GM13976 (cell line): Measurements from ENCODE around the gene TMEM260.
"Not testable (repeated sequence)": the region's sequence is repeated elsewhere in the genome, so short reads cannot be mapped to it uniquely, and the experiment has no call there.

Experiments
- DNase-seq: peaks from one replicate; pipeline ENCODE4 v3.0.0; 2012; ENCODE audit warnings: low spot score
- in situ Hi-C: fragments of 300-500 bp; cut with MboI; formaldehyde crosslinking; loops from one replicate; pipeline ENCODE4 v1.12.0; 2022; ENCODE audit warnings: low sequenced_read_pairs, mixed read lengths, inconsistent platforms; ENCODE audit not compliant: unreplicated experiment
- TF ChIP-seq, protein P1 (sequence below): IDR thresholded peaks from 2 replicates; pipeline ENCODE4 v1.5.1; 2012; ENCODE audit warnings: borderline replicate concordance, mild to moderate bottlenecking; ENCODE audit not compliant: insufficient read depth; ENCODE audit errors: extremely low read depth, missing control alignments, control extremely low read depth

The TMEM260 gene

DNA sequence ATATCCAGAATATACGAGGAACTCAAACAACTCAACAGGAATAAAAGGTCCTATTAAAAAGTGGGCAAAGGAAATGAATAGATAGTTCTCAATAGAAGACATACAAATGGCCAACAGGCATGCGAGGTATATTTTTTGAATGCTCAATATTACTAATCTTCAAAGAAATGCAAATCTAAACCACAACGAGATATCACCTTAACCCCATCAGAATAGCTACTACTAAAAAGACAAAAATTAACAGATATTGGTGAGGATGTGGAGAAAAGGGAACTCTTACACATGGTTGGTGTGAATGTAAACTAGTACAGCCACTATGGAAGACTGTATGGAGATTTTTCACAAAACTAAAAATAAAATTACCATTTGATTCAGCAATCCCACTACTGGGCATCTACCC is 99.2 kb downstream of the TMEM260 start:
- DNase-seq = no peak
- TF ChIP-seq, protein P1, sequence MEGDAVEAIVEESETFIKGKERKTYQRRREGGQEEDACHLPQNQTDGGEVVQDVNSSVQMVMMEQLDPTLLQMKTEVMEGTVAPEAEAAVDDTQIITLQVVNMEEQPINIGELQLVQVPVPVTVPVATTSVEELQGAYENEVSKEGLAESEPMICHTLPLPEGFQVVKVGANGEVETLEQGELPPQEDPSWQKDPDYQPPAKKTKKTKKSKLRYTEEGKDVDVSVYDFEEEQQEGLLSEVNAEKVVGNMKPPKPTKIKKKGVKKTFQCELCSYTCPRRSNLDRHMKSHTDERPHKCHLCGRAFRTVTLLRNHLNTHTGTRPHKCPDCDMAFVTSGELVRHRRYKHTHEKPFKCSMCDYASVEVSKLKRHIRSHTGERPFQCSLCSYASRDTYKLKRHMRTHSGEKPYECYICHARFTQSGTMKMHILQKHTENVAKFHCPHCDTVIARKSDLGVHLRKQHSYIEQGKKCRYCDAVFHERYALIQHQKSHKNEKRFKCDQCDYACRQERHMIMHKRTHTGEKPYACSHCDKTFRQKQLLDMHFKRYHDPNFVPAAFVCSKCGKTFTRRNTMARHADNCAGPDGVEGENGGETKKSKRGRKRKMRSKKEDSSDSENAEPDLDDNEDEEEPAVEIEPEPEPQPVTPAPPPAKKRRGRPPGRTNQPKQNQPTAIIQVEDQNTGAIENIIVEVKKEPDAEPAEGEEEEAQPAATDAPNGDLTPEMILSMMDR = no peak
- in situ Hi-C loops = no loop called here

DNA sequence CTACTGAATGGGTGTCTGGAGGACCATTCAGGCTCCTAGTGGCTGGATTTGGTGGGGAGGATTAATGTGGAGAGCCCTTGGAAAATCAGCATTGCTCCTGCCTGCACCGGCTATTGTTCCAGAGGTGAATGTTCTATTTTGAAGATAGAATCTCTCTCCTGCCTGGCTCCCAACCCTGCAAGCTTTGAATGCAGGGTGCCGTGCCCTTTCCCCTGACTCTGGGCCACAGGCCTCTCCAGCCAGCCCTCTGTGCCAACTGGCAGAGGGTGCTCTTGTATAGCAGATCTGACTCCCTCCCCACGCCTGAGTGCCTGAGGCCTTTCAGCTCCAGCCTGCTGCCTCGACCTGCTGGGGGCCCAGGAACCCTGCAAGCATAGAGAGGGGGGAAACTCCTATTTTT is 106.8 kb downstream of the TMEM260 start:
- TF ChIP-seq, protein P1 = no peak
- in situ Hi-C loops = no loop called here

DNA sequence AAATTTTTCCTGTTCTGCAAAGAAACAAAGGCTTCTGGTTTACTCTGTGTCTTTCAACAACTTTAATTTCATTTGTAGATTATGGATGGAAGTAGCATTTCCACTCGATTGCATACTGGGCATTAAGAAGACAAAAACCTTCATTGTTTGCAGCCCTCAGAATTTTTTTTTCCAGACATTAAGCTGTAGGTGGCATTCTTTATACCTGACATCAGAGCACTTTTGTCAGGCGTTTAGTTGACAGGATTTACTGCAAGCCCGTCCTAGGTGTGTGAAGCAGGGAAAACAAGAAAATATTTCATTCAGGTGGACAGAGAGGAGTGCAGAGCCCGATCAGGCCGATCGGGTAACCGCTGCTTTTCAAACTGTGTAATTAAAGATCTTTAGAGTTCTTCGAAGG is 107.5 kb downstream of the TMEM260 start:
- TF ChIP-seq, protein P1 = no peak
- in situ Hi-C loops = no loop called here
- DNase-seq = no peak

More for the DNA sequence above, 106.8 kb downstream of the TMEM260 start:
- DNase-seq = no peak

DNA sequence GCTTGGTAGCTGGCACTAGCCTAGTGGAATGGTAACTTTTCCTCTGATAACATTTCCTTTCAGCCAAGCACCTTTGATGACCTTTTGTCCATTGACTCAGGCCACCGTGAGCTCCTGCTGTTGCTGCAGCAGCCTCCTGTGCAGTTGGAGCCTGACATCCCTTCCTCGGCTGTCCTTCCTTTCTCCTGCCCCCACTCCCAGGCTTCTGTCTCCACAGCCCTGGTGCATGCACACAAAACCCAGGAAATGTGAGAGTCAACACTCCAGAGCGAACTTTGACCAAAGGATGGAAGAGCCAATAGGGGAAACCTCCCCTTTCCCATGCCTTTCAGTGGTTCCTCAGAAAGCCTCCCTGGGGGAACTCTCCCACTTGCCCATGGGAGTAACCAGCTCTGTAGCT is 115.0 kb downstream of the TMEM260 start:
- TF ChIP-seq, protein P1 = no peak
- in situ Hi-C loops = no loop called here
- no peak for DNase-seq

DNA sequence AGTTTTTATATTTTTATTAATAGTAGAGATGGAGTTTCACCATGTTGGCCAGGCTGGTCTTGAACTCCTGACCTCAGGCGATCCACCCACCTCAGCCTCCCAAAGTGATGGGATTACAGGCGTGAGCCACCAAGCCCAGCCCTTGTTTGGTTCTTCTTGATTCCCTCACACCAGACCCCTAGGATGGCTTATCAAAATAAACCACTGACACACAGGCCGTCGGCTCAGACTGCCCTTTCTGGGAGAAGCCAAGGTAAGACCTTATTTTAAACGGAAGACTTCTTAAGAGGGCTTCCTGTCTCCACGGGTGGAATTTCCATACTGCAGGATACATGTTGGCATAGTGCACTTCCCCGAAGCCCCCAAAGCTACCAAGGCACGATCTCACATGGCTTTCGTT is 115.6 kb downstream of the TMEM260 start:
- in situ Hi-C loops, DNase-seq: not testable (repeated sequence)
